NCI-H1092 (cell line): ENCODE measurements around the gene GANAB.
"Not testable (repeated sequence)": the region's sequence is repeated elsewhere in the genome, so short reads cannot be mapped to it uniquely, and the experiment has no call there.

Experiments
- DNase-seq: peaks from one replicate; lab custom pipeline; 2025; lab: John Stamatoyannopoulos, UW

Gene GANAB

DNA sequence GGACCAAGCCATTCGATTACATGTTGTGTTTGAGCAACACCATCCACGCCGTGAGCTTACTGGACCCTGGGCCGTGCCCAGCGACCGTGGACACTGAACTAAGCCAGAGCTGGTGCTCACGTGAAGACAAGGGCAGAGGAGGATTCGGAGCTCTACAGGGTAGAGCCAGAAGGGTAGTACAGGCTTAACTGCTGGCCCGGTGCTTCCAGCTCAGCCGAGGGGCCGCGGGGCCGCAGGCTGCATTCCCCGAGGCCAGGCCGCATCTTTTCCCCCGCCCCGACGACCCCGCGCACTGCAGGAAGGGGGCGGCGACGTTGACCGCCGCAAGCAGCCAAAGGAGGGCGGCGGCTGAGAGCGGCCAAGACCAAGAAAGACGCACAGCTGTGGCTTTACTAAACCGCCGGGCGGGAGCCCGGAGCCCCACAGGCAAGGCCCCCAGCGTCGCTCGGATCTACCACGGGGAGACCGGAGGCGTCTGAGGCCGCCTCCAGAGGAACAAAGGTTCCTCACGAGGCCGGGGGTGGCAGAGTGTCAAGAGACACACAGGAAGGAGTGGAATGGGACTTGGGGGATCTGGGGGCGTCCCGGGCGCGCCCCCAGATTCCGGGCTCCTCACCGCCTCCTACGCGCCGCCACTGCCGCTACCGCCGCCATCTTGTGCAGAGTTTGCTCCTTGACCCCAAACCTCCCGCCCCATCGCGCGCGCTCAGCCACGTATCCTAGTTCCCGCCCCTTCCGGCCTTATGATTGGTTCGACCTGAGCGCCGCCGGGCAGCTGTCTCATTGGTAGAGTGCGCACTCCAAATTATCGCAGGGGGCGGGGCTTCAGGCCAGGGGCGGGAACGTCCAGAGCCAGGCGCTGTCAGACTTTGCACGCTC is at the start of gene GANAB:
GANAB (minus strand) TSS at position 668 of the 879 bp plus-strand sequence; CDS start at position 654, 14 bp downstream.
- peak; percentile 99 for DNase-seq

DNA sequence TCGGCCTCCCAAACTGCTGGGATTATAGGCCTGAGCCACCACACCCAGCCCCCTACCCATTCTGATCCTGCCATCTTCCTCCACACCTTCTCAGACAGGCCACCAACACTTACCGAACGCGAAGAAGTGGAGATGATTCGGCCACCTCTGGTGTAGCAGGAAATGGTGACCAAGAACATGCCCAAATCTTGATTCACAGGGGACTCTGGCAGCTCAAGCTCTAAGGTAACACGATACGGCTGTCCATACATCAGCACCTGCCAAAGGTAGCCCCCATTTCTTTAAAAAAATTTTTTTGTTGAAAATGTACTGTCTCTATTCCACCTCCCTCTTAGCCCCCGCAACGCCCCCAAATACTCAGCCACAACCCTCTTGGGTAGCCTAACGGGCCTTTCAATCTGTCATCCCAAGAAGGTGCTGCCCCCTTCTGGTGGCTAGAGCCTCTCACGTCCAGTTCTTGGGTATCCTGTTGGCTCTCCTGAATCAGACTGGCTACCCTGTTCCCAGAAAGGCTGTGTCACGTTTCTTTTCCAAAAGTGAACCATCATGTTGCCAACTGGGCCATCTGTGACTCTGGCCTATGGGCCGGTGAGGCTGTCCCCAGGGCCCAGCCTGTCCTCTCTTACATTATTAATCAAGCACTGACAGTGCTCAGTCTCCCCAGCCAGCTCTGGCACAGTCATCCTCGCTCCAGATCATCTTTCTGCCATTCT is 48.2 kb upstream of the GANAB start:
- peak; percentile 75 for DNase-seq

DNA sequence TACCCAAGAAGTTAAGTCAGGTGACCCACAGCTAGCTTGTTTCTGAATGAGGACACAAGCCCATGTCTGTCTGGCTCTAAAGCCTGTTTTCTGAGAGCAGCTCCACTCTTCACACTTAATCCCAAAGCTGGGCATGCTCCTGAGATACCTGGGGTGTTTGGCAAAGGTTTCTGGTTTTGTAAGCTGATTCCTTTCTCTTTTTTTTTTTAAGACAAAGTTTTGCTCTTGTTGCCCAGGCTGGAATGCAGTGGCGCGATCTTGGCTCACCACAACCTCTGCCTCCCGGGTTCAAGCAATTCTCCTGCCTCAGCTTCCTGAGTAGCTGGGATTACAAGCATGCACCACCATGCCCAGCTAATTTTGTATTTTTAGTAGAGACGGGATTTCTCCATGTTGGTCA is 47.2 kb upstream of the GANAB start:
- not testable (repeated sequence) for DNase-seq

DNA sequence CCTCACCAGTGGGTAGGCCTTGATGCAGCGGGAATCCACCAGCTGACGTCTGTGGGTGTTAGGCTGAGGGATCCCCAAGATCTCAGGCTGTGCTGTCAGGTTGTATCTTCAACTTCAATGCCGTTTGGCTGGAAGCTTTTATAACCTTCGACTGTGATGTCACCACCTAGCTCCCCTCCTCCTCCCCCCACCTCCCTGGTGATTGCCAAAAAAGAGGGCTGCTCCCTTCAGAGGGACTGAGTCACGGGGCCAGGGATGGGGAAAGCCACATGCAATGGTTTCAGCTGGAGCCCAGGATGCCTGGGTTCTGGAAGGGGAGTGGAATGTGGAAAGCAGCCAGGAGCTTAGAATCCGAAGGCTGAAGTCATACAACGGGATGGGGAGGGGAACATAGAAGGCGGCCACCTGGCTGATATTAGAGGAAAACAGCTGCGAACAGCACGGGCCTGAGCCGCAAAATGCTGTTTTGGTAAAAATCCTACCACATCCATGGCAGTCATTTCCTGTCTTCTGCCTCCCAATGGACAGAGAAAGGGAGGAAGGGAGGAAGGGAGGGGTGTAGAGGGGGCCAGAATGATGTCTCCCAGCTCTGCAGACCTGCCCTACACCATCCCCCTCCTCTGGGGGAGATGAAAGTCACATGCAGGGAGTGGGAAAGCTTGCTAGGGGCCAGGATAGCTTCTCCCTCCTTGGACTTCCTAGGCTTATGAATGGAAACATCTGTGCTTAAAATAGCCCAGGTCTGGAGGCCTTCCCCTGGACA is 43.2 kb upstream of the GANAB start, which contains the start of gene LRRN4CL:
LRRN4CL (minus strand) TSS at position 110 of the 763 bp plus-strand sequence. CDS start 1,022 bp downstream, outside the sequence.
- no peak for DNase-seq

DNA sequence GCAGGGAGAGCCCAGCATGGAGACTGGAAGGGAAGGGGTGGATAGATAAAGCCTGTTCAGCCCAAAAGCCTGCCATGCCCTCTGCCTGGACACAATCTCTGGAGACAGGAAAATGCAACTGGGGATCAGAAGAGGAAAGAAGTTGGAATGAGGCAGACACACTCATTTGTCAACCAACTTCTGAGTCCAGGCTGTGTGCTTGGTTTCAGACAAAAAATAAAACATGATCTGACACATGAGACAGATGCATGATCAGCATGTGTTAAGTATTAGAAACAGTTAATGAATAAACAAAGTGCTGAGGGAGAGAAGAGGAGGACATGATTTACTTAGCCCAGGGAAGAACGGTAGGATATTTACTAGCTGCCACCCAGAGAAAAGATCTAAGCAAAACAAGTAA is 42.1 kb upstream of the GANAB start:
- DNase-seq, result no peak

DNA sequence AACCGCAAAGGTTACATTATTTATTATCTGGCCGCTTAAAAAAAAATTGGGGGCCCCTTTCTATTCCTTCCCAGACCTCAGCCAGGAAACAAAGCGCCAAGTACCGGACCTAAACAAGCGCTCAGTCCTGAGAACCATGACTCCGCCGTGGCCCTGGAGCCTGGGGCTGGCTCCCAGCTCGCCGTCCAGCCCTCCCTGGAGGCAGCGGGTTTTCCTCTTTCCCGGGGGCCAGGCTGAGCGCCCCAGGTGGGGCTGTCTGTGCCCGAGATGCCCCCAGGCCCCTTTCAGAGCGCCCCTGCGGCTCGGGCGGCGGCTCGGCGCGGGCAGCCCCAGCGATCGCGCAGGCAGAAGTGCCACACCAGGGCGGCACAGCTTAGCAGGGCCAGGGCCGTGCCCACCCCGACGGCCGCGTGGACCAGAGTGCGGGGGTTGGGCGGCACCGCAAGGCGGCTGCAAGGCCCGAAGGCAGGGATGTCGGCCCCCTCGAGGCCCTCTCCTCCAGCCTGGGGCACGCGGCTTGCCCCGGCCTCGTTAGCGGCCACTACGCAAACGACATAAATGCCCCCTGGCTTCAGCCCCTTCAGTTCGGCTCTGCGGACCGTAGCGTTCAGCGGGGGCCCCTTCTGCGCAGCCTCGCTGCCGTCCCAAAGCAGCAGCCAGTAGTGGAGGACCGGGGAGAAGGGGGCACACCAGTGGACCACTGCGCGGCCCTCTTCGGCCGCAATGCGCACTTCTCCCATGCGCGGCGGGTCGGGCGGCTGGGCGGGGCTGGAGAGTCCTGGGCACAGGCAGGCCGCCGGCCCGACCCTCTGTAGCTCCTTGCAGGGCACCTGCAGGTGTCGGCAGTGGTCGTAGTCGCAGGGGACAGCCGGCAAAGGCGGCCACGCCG is 41.3 kb upstream of the GANAB start:
- DNase-seq, result no peak

DNA sequence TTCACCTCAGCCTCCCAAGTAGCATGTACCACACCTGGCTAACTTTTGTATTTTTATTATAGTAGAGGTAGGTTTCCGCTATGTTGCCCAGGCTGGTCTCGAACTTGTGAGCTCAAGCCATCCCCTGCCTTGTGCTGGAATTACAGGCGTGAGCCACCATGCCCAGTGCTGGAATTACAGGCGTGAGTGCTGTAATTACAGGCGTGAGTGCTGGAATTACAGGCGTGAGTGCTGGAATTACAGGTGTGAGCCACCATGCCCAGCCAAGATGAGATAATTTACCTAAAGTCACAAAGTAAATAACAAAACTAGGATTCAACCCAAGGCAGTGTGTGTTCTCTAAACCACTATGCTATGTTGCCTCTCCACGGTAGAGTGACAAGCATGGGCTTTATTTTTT is 36.1 kb upstream of the GANAB start:
- DNase-seq, result no peak

DNA sequence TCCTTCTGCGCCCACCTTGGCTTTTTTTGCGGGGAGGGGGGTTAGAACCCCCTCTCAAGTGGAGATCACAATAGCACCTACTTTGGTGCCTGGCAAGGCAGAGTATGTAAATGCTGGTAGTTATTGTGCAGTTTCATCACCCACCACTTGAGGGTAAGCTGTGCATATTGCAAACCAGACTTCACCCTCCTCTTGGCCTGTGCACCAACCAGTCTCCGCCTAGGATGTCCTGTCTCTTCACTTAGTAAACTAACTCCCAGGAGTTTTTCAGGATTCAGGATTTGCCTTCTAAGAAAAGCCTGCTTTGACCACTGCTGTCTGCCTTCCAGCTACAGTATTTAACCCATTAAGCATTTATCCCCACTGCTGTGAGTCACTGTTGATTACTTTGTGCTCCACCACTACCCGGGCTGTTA is 34.4 kb upstream of the GANAB start:
- DNase-seq, result peak; percentile 40

DNA sequence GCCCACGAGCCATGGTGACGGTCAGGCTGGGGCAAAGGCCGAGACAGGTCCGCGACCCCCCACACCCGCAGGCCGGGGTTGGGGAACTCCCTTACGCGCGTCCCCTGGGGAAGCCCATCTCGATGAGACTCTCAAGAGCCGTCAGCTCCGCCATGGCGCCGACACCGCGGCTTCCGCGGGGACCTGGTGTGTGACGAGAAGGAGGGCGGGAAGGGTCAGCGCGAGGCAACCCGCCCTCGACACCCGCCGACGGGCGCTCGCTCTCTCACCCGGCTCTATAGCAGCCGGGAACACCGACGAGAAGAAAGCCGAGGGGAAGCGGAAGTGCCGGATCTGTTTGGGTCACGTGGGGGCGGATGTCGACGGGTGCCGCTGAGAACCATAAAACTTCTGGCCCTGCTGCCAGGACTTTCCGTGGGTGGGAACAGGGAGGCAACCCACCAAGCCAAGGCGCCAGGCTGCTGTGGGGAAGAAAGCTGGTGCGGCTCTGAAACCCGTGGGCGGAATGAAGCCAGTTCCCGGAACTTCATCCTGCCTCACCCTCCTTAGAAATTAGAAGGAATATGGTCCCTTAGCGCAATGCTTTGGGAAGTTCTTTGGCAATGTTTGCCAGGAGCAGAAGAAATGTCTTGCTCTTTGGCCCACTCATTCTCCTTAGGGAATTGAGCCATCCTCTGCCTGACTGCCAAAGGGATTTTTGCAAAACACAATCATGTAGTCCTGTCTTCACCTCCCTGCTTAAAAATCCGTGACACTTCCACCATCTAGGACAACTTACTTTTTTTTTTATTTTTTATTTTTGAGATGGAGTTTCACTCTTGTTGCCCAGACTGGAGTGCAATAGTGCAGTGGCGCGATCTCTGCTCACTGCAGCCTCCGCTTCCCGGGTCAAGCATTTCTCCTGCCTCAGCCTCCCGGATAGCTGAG is 32.6 kb upstream of the GANAB start, which contains the start of gene UBXN1:
UBXN1 (minus strand) TSS at position 304 of the 927 bp plus-strand sequence; CDS start at position 154, 150 bp downstream.
- DNase-seq, result peak; percentile 89

DNA sequence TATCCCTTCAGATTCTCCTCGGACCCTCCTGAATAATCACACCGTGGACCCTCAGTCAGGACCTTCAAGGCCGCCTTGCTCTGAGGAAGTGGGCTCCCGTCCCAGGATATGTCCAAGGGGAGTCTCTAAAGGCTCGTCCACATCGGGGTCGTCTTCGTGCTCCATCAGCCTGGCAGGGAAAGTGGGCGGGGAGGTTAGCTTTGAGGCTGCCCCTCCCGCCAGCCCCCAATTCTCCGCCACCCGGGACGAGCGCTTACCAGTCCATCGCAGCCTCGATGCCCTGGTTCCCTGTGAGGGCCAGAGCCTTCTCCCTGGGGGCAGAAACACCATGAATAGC is 32.0 kb upstream of the GANAB start:
- no peak for DNase-seq

DNA sequence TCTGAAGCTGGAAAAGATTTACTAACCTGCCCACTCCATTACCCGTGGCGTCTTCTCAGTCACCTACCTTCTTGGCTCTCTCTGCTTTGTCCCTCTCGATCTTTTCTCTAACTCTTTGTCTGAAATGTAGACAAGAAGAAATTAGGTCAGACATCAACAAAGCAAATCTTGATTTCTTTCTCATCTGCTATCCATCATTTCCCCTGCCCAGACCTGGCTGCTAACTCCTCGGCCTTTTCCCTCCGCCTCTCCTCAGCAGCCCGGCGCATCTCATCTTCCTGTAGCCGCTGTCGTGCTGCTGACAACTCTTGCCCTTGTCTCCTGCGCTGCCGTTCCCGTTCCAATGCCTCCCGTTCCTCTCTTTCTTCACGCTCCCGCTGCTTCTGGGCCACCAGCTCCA is 31.3 kb upstream of the GANAB start:
- DNase-seq, result no peak

DNA sequence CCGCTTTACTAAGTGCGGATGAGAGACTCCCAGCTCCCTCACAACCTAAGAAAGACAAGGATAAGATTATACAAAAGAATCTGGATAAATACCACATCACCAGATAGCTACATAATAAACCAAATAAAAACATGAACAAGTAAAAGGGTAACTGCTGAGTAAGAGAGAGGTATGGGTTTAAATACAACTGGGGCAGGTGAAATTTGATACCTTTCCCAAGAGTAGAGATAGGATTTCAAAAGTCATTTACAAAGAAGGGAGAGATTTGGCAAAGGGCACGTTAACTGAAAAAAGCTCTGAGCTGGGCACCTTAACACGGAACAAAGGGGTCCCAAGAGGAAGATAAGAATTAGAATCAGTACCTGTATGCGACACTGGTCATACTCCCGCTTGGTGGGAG is 30.7 kb upstream of the GANAB start:
- DNase-seq, result no peak

DNA sequence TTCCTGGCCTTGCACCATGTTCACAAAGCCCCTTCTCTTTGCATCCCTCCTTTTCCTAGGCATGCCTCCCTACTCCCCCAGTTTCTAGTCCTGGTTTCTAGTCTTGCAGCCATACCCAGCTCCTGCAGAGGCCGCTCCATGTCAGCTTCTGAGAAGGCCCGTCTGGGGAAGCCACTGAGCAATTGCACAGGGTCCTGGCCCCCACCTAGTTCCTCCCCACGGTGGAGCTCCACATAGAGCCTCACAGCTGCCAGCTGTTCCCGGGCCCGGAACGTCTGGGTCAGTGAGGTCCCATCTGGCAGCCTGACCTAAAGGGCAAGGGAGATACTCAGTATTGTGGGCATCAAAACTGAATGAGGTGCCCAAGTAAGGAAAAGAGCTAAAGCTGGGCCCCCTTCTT is 30.3 kb upstream of the GANAB start:
- no peak for DNase-seq

DNA sequence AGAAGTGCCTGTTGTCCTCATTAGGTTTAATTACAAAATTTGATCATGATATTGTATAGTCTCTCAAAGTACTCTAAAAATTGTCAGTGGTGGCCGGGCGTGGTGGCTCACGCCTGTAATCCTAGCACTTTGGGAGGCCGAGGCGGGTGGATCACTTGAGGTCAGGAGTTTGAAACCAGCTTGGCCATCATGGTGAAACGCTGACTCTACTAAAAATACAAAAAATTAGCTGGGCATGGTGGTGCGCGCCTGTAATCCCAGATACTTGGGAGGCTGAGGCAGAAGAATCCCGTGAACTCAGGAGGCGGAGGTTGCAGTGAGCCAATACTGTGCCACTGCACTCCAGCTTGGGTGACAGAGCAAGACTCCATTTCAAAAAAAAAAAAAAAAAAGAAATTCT is 29.0 kb upstream of the GANAB start:
- DNase-seq, result not testable (repeated sequence)

DNA sequence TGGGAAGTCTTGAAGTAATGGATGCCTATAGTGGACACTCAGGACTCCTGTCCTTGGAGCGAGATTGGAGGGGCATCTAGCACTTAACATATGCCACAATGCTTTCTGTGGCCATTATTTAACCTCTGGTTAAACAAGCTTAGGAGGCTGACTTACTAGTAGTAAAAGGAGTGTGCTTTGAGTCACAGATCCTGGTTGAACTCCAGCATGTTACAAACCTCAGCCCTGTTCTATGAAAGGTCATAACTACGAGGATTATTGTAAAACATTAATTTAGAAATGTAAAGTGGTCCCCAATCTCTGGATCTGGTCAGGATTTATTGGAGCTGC is 26.7 kb upstream of the GANAB start:
- no peak for DNase-seq

DNA sequence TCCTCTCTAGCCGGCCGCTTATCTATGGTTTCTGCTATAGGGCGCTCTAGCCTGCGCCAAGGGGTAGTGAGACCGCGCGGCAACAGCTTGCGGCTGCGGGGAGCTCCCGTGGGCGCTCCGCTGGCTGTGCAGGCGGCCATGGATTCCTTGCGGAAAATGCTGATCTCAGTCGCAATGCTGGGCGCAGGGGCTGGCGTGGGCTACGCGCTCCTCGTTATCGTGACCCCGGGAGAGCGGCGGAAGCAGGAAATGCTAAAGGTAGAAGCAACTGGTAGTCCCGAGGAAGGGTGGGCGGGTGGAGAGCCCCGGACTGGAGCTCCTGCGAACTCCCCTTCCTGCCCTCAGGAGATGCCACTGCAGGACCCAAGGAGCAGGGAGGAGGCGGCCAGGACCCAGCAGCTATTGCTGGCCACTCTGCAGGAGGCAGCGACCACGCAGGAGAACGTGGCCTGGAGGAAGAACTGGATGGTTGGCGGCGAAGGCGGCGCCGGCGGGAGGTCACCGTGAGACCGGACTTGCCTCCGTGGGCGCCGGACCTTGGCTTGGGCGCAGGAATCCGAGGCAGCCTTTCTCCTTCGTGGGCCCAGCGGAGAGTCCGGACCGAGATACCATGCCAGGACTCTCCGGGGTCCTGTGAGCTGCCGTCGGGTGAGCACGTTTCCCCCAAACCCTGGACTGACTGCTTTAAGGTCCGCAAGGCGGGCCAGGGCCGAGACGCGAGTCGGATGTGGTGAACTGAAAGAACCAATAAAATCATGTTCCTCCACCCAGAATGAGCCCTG is 25.4 kb upstream of the GANAB start, which contains the start of the genes LBHD1 and UQCC3:
LBHD1 (minus strand) TSS at position 660 of the 782 bp plus-strand sequence. CDS start 2,236 bp downstream, outside the sequence.
UQCC3 (plus strand) TSS at position 66 of the 782 bp plus-strand sequence; CDS start at position 139, 73 bp downstream.
- DNase-seq, result peak; percentile 77

DNA sequence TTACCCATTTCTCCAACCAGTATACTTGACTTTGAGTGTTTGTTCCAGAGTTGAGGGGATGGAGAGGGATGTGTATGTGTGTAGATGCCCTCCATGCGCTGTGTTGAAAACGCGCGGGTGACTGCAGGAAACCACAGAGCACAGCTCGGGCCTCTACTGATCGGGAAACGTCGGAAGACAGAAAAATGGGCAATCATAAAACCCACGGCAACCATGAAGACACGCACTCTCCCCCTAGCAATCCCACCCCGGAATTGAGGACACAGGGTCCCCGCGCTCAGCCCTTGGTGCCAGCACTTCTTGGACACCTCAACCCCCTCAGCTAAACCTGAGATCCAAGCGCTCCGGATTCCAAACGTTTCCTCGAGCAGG is 24.8 kb upstream of the GANAB start:
- DNase-seq, result no peak

DNA sequence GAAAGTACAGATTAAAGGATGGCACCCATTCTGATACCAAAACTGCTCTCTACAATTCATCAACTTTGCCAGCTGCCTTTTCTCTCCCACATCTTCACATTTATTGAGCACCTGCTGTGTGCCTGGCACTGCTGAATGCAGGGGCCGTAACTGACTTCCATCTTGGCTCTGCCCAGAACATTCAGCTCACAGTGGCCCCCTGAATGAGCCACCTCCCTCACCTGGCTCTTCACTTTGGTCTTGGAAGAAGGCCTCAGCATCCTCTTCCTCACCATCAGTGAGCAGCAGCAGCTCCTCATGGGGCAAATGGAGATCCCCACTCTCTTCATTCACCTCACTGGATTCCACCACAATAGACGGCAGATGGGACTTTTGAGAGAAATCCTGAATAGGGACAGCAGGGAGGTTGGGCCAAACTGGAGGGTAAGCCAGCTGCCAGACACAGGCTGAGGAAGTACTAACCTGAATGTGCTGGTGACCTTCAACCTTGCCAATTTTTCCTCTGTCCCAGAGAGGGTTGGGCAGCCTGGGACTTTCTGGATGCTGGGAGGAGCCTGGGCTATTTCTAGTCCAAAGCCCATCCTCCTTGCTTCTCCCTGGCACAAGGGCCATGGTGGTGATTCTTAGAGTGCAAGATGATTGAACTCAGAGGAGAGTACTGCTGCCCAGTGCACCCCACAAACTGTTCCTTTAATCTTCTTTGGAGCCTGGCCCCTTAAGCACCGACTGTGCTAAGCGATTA is 23.2 kb upstream of the GANAB start:
- DNase-seq, result no peak

DNA sequence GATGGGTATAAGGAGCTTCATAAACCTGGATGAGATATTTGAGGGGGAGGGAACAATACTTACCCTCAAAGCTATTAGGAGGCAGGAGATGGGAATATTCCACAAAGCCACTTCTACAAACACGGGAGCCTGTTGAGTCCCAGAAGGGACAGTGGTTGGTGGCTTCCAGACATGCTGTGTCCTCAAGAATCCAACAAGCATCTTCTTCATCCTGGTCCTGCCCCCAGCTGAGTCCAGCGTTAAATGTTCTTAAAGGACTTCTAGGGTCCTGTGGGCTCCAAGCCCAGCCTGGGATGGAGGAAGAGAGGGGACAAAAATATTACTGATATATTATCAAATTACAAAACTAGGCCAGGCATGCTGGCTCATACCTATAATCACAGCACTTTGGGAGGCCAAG is 21.0 kb upstream of the GANAB start:
- DNase-seq, result no peak
